GM23338 (cell line): ENCODE results near the gene RXRB. TPM values are rescaled to one million over a fixed set of nuclear protein-coding genes. Genes with fewer than 3 reads are reported as not detected.

ENCODE experiments used
- ATAC-seq: fragments of 200-7000 bp; cut with Tn5 transposase; 3 replicates; pipeline ENCODE4 v1.9.1; 2020
- DNase-seq: peaks from one replicate; pipeline ENCODE4 v3.0.0-alpha.2; 2015; ENCODE audit warnings: low spot score
- H2AFZ ChIP-seq: fragments of 200-600 bp; sonication (generic); 2 replicates; pipeline ENCODE4 v1.8.0; 2016; ENCODE audit warnings: antibody characterized with exemption, mild to moderate bottlenecking, moderate library complexity
- H3F3A ChIP-seq: fragments of 200-600 bp; sonication (generic); replicated peaks from 2 replicates; pipeline ENCODE4 v1.8.0; 2017; ENCODE audit warnings: antibody characterized with exemption, mixed run types, low read depth
- H3K27ac ChIP-seq: fragments of 200-600 bp; sonication (generic); 2 replicates; pipeline ENCODE4 v1.6.1; 2016; ENCODE audit warnings: low read depth
- H3K27me3 ChIP-seq: fragments of 200-600 bp; sonication (generic); 2 replicates; pipeline ENCODE4 v1.8.0; 2016; ENCODE audit warnings: mild to moderate bottlenecking, mixed run types, moderate library complexity; ENCODE audit not compliant: insufficient read depth
- H3K36me3 ChIP-seq: fragments of 200-600 bp; sonication (generic); 2 replicates; pipeline ENCODE4 v1.8.0; 2016; ENCODE audit warnings: mild to moderate bottlenecking; ENCODE audit not compliant: insufficient read depth
- H3K4me1 ChIP-seq: fragments of 200-600 bp; sonication (generic); 2 replicates; pipeline ENCODE4 v1.8.0; 2016; ENCODE audit warnings: mild to moderate bottlenecking, moderate library complexity; ENCODE audit not compliant: insufficient read depth
- H3K4me2 ChIP-seq: fragments of 200-600 bp; sonication (generic); 2 replicates; pipeline ENCODE4 v1.7.1; 2017; ENCODE audit warnings: mixed run types
- H3K4me3 ChIP-seq: fragments of 200-600 bp; sonication (generic); 2 replicates; pipeline ENCODE4 v1.6.1; 2016; ENCODE audit warnings: mixed run types
- H3K79me2 ChIP-seq: fragments of 200-600 bp; sonication (generic); replicated peaks from 2 replicates; pipeline ENCODE4 v1.8.0; 2017; ENCODE audit warnings: mild to moderate bottlenecking; ENCODE audit not compliant: insufficient read depth
- H3K9me2 ChIP-seq: fragments of 200-600 bp; sonication (generic); 2 replicates; pipeline ENCODE4 v1.8.0; 2017; ENCODE audit not compliant: insufficient read depth
- H4K20me1 ChIP-seq: fragments of 200-600 bp; sonication (generic); replicated peaks from 2 replicates; pipeline ENCODE4 v1.8.0; 2017; ENCODE audit warnings: mild to moderate bottlenecking; ENCODE audit not compliant: insufficient read depth
- H3K27ac Mint-ChIP-seq: 2 replicates; pipeline ENCODE4 v1.8.0; 2020; ENCODE audit warnings: inconsistent platforms, mild to moderate bottlenecking, moderate library complexity, mixed read lengths
- H3K27me3 Mint-ChIP-seq: 3 replicates; pipeline ENCODE4 v1.8.0; 2022; ENCODE audit warnings: low read depth, mild to moderate bottlenecking, moderate library complexity, mixed read lengths, inconsistent platforms; ENCODE audit not compliant: insufficient read depth, poor library complexity
- H3K36me3 Mint-ChIP-seq: 3 replicates; pipeline ENCODE4 v1.8.0; 2021; ENCODE audit warnings: low read depth, mild to moderate bottlenecking, inconsistent platforms, moderate library complexity, mixed read lengths
- H3K4me1 Mint-ChIP-seq: 3 replicates; pipeline ENCODE4 v1.8.0; 2020; ENCODE audit warnings: mild to moderate bottlenecking, inconsistent platforms, mixed read lengths
- H3K4me3 Mint-ChIP-seq: 3 replicates; pipeline ENCODE4 v1.8.0; 2021; ENCODE audit warnings: moderate library complexity, mild to moderate bottlenecking, inconsistent platforms, mixed read lengths
- H3K9me3 Mint-ChIP-seq: 3 replicates; pipeline ENCODE4 v1.8.0; 2020; ENCODE audit warnings: moderate library complexity, mild to moderate bottlenecking, inconsistent platforms, mixed read lengths
- CREB1 ChIP-seq: fragments of 250-450 bp; sonication (Bioruptor Pico); IDR thresholded peaks from 2 replicates; pipeline ENCODE4 v1.5.0; 2020; ENCODE audit warnings: low read depth, mild to moderate bottlenecking, moderate library complexity
- EZH2phosphoT487 ChIP-seq: fragments of 200-600 bp; sonication (generic); IDR thresholded peaks from one replicate; pipeline ENCODE4 v1.8.1; 2018; ENCODE audit warnings: antibody characterized with exemption; ENCODE audit not compliant: unreplicated experiment
- ZNF331 ChIP-seq: fragments of 250-450 bp; sonication (Bioruptor Pico); IDR thresholded peaks from 2 replicates; pipeline ENCODE4 v1.5.0; 2020; ENCODE audit warnings: low read depth, mild to moderate bottlenecking, moderate library complexity
- polyA plus RNA-seq: library from polyadenylated mRNA; unstranded; fragments of >200 nt; fragmentation: Nextera tagmentation; extraction: Ambion mirVana; gene quantifications from 2 replicates; pipeline ENCODE4 v1.2.1, GENCODE V29; 2016
- total RNA-seq: library from RNA; depleted of rRNA; stranded (reverse); fragments of >200 nt; shearing (Covaris generic); gene quantifications from 2 replicates; pipeline ENCODE4 v1.2.3, GENCODE V29; 2014
- TF ChIP-seq, protein P1 (sequence below): fragments of 250-450 bp; sonication (Bioruptor Pico); IDR thresholded peaks from 2 replicates; pipeline ENCODE4 v1.5.0; 2020; ENCODE audit warnings: mild to moderate bottlenecking, moderate library complexity

The RXRB gene
- total and polyA plus RNA-seq, 2 experiments from 2014 or later, result 6.9 to 11.6 TPM

DNA sequence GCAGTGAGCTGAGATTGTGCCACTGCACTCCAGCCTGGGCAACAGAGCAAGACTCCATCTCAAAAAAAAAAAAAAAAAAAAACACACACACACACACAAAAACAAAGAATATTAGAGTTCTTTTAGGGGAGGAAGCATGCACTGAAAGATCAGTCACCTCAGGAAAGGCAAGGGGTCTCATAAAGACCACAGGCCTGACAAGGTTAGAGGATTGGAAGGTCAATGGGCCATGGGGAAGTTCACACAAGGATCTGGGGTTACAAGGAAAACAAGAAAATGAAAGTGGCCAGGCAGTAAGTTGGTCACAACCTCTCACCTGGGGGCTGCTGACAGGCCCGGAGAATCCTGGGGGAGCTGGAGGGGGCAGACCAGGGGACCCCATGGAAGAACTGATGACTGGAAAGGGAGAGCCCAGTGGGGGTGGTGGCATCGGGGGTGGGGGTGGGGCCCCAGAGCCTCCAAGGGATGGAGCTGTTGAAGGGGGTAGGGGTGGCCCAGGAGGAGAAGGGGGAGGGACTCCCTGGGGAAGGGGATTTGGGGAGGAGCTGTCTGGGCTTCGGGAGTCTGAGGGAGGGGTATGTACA lies 1.5 kb downstream of the RXRB start:
- Mint-ChIP-seq H3K4me1 (peaks cover 53% of the 10 kb centered on the region), H3K27ac (no peak overlapping the region), H3K4me3 (peak overlapping the region; percentile 100), H3K9me3 (no peaks in the 10 kb centered on the region; the same call in 2 of the 3 replicates), H3K27me3 (peaks cover 17% of the 10 kb centered on the region), H3K36me3 (peaks cover 46% of the 10 kb centered on the region)
- no peak overlapping the region for H3K27ac ChIP-seq
- H3K4me1 ChIP-seq, result peaks cover 14% of the 10 kb centered on the region
- ATAC-seq (no peak), DNase-seq (no peak)
- H3K9me2 ChIP-seq, result no peaks in the 10 kb centered on the region
- H3K36me3 ChIP-seq, result peaks cover 11% of the 10 kb centered on the region; the same call in 1 of the 2 replicates
- peaks cover 37% of the 10 kb centered on the region for H3F3A ChIP-seq
- peaks cover 22% of the 10 kb centered on the region for H4K20me1 ChIP-seq
- H2AFZ ChIP-seq, result no peak overlapping the region
- no peaks in the 10 kb centered on the region for H3K27me3 ChIP-seq
- TF ChIP-seq EZH2phosphoT487 (no peak), CREB1 (no peak), ZNF331 (CRISPR knock-in tag) (no peak)
- H3K4me2 ChIP-seq, result peak overlapping the region; percentile 98; the same call in 1 of the 2 replicates
- H3K79me2 ChIP-seq, result peaks cover 23% of the 10 kb centered on the region
- peak overlapping the region; percentile 93; the same call in 1 of the 2 replicates for H3K4me3 ChIP-seq

DNA sequence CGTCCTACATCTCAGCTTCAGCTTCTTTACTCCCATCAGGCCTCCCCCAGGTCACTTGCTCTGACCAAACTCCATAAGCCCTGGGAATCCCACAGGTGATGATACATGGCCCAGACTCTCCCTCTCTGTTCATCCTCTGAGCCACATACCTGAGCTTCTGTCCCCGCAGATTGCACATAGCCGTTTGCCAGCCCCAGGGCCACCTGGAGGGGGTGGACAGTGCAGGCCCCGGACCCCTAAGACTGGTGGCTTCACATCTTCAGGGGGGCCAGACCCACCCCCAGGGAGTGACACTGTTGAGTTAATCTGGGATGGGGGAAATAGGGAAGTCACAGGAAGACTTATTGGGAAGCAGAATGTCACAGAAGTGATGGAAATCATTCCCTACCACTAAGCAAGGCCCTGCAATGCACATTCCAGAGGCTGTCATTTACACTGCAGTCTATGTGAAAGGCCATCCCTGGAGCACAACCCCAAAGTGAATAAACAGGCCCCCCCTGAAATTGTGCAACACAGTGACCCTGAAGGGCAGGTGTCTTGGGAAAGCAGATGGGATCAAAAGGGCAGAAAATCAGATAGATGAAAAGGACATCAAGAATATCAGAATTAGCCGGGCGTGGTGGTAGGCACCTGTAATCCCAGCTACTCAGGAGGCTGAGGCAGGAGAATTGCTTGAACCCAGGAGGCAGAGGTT lies 2.2 kb downstream of the RXRB start:
- Mint-ChIP-seq H3K4me3 (peak overlapping the region; percentile 100), H3K36me3 (peaks cover 39% of the 10 kb centered on the region), H3K27me3 (peaks cover 20% of the 10 kb centered on the region), H3K4me1 (peaks cover 48% of the 10 kb centered on the region), H3K9me3 (no peaks in the 10 kb centered on the region; the same call in 2 of the 3 replicates), H3K27ac (no peak overlapping the region)
- Histone ChIP-seq H3F3A (peaks cover 30% of the 10 kb centered on the region), H4K20me1 (peaks cover 22% of the 10 kb centered on the region), H3K4me3 (no peak overlapping the region), H3K79me2 (peaks cover 23% of the 10 kb centered on the region), H3K9me2 (no peaks in the 10 kb centered on the region), H3K27ac (no peak overlapping the region), H2AFZ (no peak overlapping the region), H3K36me3 (peaks cover 11% of the 10 kb centered on the region; the same call in 1 of the 2 replicates), H3K4me1 (peaks cover 12% of the 10 kb centered on the region), H3K27me3 (no peaks in the 10 kb centered on the region), H3K4me2 (0 out of 2 replicates have a peak overlapping the region, but pooled peaks have one; percentile 17)
- DNase-seq (no peak), ATAC-seq (no peak)
- TF ChIP-seq, protein P1, sequence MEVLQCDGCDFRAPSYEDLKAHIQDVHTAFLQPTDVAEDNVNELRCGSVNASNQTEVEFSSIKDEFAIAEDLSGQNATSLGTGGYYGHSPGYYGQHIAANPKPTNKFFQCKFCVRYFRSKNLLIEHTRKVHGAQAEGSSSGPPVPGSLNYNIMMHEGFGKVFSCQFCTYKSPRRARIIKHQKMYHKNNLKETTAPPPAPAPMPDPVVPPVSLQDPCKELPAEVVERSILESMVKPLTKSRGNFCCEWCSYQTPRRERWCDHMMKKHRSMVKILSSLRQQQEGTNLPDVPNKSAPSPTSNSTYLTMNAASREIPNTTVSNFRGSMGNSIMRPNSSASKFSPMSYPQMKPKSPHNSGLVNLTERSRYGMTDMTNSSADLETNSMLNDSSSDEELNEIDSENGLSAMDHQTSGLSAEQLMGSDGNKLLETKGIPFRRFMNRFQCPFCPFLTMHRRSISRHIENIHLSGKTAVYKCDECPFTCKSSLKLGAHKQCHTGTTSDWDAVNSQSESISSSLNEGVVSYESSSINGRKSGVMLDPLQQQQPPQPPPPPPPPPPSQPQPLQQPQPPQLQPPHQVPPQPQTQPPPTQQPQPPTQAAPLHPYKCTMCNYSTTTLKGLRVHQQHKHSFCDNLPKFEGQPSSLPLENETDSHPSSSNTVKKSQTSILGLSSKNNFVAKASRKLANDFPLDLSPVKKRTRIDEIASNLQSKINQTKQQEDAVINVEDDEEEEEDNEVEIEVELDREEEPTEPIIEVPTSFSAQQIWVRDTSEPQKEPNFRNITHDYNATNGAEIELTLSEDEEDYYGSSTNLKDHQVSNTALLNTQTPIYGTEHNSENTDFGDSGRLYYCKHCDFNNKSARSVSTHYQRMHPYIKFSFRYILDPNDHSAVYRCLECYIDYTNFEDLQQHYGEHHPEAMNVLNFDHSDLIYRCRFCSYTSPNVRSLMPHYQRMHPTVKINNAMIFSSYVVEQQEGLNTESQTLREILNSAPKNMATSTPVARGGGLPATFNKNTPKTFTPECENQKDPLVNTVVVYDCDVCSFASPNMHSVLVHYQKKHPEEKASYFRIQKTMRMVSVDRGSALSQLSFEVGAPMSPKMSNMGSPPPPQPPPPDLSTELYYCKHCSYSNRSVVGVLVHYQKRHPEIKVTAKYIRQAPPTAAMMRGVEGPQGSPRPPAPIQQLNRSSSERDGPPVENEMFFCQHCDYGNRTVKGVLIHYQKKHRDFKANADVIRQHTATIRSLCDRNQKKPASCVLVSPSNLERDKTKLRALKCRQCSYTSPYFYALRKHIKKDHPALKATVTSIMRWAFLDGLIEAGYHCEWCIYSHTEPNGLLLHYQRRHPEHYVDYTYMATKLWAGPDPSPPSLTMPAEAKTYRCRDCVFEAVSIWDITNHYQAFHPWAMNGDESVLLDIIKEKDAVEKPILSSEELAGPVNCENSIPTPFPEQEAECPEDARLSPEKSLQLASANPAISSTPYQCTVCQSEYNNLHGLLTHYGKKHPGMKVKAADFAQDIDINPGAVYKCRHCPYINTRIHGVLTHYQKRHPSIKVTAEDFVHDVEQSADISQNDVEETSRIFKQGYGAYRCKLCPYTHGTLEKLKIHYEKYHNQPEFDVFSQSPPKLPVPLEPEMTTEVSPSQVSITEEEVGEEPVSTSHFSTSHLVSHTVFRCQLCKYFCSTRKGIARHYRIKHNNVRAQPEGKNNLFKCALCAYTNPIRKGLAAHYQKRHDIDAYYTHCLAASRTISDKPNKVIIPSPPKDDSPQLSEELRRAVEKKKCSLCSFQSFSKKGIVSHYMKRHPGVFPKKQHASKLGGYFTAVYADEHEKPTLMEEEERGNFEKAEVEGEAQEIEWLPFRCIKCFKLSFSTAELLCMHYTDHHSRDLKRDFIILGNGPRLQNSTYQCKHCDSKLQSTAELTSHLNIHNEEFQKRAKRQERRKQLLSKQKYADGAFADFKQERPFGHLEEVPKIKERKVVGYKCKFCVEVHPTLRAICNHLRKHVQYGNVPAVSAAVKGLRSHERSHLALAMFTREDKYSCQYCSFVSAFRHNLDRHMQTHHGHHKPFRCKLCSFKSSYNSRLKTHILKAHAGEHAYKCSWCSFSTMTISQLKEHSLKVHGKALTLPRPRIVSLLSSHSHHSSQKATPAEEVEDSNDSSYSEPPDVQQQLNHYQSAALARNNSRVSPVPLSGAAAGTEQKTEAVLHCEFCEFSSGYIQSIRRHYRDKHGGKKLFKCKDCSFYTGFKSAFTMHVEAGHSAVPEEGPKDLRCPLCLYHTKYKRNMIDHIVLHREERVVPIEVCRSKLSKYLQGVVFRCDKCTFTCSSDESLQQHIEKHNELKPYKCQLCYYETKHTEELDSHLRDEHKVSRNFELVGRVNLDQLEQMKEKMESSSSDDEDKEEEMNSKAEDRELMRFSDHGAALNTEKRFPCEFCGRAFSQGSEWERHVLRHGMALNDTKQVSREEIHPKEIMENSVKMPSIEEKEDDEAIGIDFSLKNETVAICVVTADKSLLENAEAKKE (CRISPR knock-in tag), result no peak
- TF ChIP-seq CREB1, result no peak
- no peak for TF ChIP-seq ZNF331 (CRISPR knock-in tag)
